22Rv1 (cell line): ENCODE results near the gene LRRC66.
A peak's percentile ranks its signal among the peaks of the same experiment; 100 is the strongest.

Experiments
- CTCF ChIP-seq: fragments of 450-650 bp; IDR thresholded peaks from 2 replicates; pipeline ENCODE4 v1.5.1; 2017; ENCODE audit warnings: mild to moderate bottlenecking
- ZFX ChIP-seq: fragments of 450-650 bp; IDR thresholded peaks from 2 replicates; pipeline ENCODE4 v1.6.1; 2017; ENCODE audit warnings: antibody characterized with exemption, borderline replicate concordance

- peak; percentile 17; the same call in 1 of the 2 replicates for TF ChIP-seq CTCF
- no peak for TF ChIP-seq ZFX
Observed at GRCh38 chr4:52015366-52015765, 4.8 kb downstream of the LRRC66 start.
